ENCODE results near the gene MBL2.

MBL2 gene

GRCh38 chr10:52720018-52720417 lies 52.6 kb downstream of the MBL2 start:
- Histone ChIP-seq H3K4me3 (no peak overlapping the region), H3K27ac (no peak overlapping the region)
- TF ChIP-seq CTCF (IDR thresholded peaks at IDR 0.05): no peak
- DNase-seq (ENCODE audit: low spot score): no peak

All from coronary artery (tissue), 2 donors.